Keratinocyte (primary cell): ENCODE results near the gene MAVS. TPM values are rescaled to one million over a fixed set of nuclear protein-coding genes. Genes with fewer than 3 reads are reported as not detected.

Experiments
- DNase-seq: peaks from one replicate; pipeline ENCODE4 v3.0.0-alpha.2; 2011; ENCODE audit warnings: low read depth, missing footprints, low spot score
- FAIRE-seq: peaks from 2 replicates; lab custom pipeline; 2011; peaks lifted over from hg19 to GRCh38; lab: Jason Lieb, UNC
- H2AFZ ChIP-seq: 2 replicates; pipeline ENCODE4 v1.6.0; 2012; ENCODE audit warnings: low read length, control low read depth, inconsistent platforms; ENCODE audit not compliant: control insufficient read depth
- H3K27ac ChIP-seq: 2 replicates; pipeline ENCODE4 v1.5.1; 2011; ENCODE audit warnings: low read length; ENCODE audit not compliant: control insufficient read depth, insufficient read depth
- H3K27me3 ChIP-seq: 3 replicates; pipeline ENCODE4 v1.6.0; 2011; ENCODE audit warnings: low read length; ENCODE audit not compliant: control insufficient read depth, insufficient read depth; ENCODE audit errors: extremely low read depth
- H3K36me3 ChIP-seq, 2 experiments: 2 replicates in 1 of 2; 3 replicates in 1 of 2; pipeline ENCODE4 v1.5.1; 2011; ENCODE audit warnings: low read length in 2 of 2, mild to moderate bottlenecking in 1 of 2; ENCODE audit not compliant: control insufficient read depth in 2 of 2, insufficient read depth in 2 of 2; ENCODE audit errors: extremely low read depth in 1 of 2
- H3K4me1 ChIP-seq: 3 replicates; pipeline ENCODE4 v1.5.1; 2011; ENCODE audit warnings: low read length; ENCODE audit not compliant: control insufficient read depth, insufficient read depth; ENCODE audit errors: extremely low read depth
- H3K4me2 ChIP-seq: 3 replicates; pipeline ENCODE4 v1.6.0; 2011; ENCODE audit warnings: low read depth, low read length; ENCODE audit not compliant: control insufficient read depth, insufficient read depth; ENCODE audit errors: extremely low read depth
- H3K4me3 ChIP-seq, 3 experiments: fragments of 200-600 bp in 1 of 3; sonication (generic) in 1 of 3; 2 replicates in 2 of 3; 3 replicates in 1 of 3; pipeline ENCODE4 v1.5.1; 2011 to 2016; ENCODE audit warnings: low read length in 3 of 3, mild to moderate bottlenecking in 3 of 3, control low read depth in 2 of 3, inconsistent platforms in 1 of 3, low read depth in 1 of 3, mixed read lengths in 1 of 3, mixed run types in 1 of 3, moderate library complexity in 1 of 3; ENCODE audit not compliant: control insufficient read depth in 2 of 3, insufficient read depth in 2 of 3; ENCODE audit errors: extremely low read depth in 1 of 3
- H3K79me2 ChIP-seq: 2 replicates; pipeline ENCODE4 v1.6.0; 2012; ENCODE audit warnings: low read length; ENCODE audit not compliant: control insufficient read depth, insufficient read depth
- H3K9ac ChIP-seq: 3 replicates; pipeline ENCODE4 v1.6.0; 2011; ENCODE audit warnings: low read length; ENCODE audit not compliant: control insufficient read depth, insufficient read depth; ENCODE audit errors: extremely low read depth
- H3K9me1 ChIP-seq: 3 replicates; pipeline ENCODE4 v1.6.0; 2011; ENCODE audit warnings: low read length; ENCODE audit not compliant: control insufficient read depth, insufficient read depth; ENCODE audit errors: extremely low read depth
- H3K9me3 ChIP-seq: 2 replicates; pipeline ENCODE4 v1.5.1; 2012; ENCODE audit warnings: low read depth, low read length; ENCODE audit not compliant: control insufficient read depth
- H4K20me1 ChIP-seq: 3 replicates; pipeline ENCODE4 v1.6.0; 2011; ENCODE audit warnings: low read length; ENCODE audit not compliant: control insufficient read depth, insufficient read depth; ENCODE audit errors: extremely low read depth
- CTCF ChIP-seq, 3 experiments: IDR thresholded peaks in 1 of 3; conservative IDR thresholded peaks in 1 of 3; optimal IDR thresholded peaks in 1 of 3; 2 replicates in 2 of 3; 3 replicates in 1 of 3; pipeline versions ENCODE3 to v1.5.1; 2011; ENCODE audit warnings: low read length in 3 of 3, mild to moderate bottlenecking in 3 of 3, moderate library complexity in 2 of 3, control low read depth in 1 of 3, inconsistent platforms in 1 of 3; ENCODE audit not compliant: insufficient read depth in 2 of 3; ENCODE audit errors: extremely low read depth in 1 of 3
- EZH2 ChIP-seq: IDR thresholded peaks from one replicate; pipeline ENCODE4 v1.6.1; 2012; ENCODE audit warnings: inconsistent platforms, mild to moderate bottlenecking, low read length, moderate library complexity
- dilution Hi-C: fragments of 300-500 bp; cut with MboI; formaldehyde crosslinking; loops from one replicate; pipeline ENCODE4 v1.7.0; 2020; ENCODE audit warnings: low sequenced_read_pairs; ENCODE audit not compliant: extremely low pct_ligation_motif_present
- polyA plus RNA-seq, 5 experiments: library from polyadenylated mRNA; depleted of rRNA in 3 of 5; stranded (reverse) in 3 of 5; stranded (forward) in 1 of 5; unstranded in 1 of 5; fragments of >200 nt; gene quantifications; 1 replicate in 1 of 5; 2 replicates in 3 of 5; 3 replicates in 1 of 5; pipeline versions ENCODE4 v1.2.1 to v1.2.3, GENCODE V29; 2011 to 2012; ENCODE audit warnings: missing spikeins in 2 of 5, low read depth in 1 of 5, low replicate concordance in 1 of 5

Gene MAVS
- polyA plus RNA-seq, 1 donor (not counting 4 experiments of a cell fraction or from before 2014, with no cell fraction given) = 15.1 TPM

GRCh38 chr20:3915691-3916090 lies 69.1 kb downstream of the MAVS start:
- FAIRE-seq = no peak
- no peak overlapping the region for H3K27ac ChIP-seq
- H3K9me3 ChIP-seq = no peaks in the 10 kb centered on the region

GRCh38 chr20:3916364-3916763 lies 69.7 kb downstream of the MAVS start:
- H3K27ac ChIP-seq = no peak overlapping the region
- no peak for TF ChIP-seq EZH2
- TF ChIP-seq CTCF (optimal IDR thresholded peaks at IDR 0.05 in 1 of 3, IDR thresholded peaks at IDR 0.05 in 1 of 3, conservative IDR thresholded peaks at IDR 0.05 in 1 of 3; ENCODE audit: extremely low read depth in 1 of 3, insufficient read depth in 2 of 3, low read length in 3 of 3) = no peak
- peaks cover 63% of the 10 kb centered on the region for H3K79me2 ChIP-seq
- H3K4me3 ChIP-seq = no peak overlapping the region
- H3K9me1 ChIP-seq = no peaks in the 10 kb centered on the region
- no peak overlapping the region for H2AFZ ChIP-seq
- no peak overlapping the region for H3K9ac ChIP-seq
- DNase-seq (no peak), FAIRE-seq (no peak)
- H3K4me2 ChIP-seq = no peak overlapping the region
- peaks cover 25% of the 10 kb centered on the region for H4K20me1 ChIP-seq
- H3K36me3 ChIP-seq = peaks cover 15 to 38% of the 10 kb centered on the region in 2 experiments
- no peaks in the 10 kb centered on the region for H3K9me3 ChIP-seq
- no peaks in the 10 kb centered on the region for H3K4me1 ChIP-seq
- dilution Hi-C loops = no loop called here
- H3K27me3 ChIP-seq = no peaks in the 10 kb centered on the region

More at GRCh38 chr20:3915691-3916090, 69.1 kb downstream of the MAVS start:
- no peak for DNase-seq
- dilution Hi-C loops = no loop called here
- H3K27me3 ChIP-seq = no peaks in the 10 kb centered on the region
- peaks cover 22% of the 10 kb centered on the region for H4K20me1 ChIP-seq
- no peak for TF ChIP-seq EZH2
- TF ChIP-seq CTCF (optimal IDR thresholded peaks at IDR 0.05 in 1 of 3, IDR thresholded peaks at IDR 0.05 in 1 of 3, conservative IDR thresholded peaks at IDR 0.05 in 1 of 3; ENCODE audit: extremely low read depth in 1 of 3, insufficient read depth in 2 of 3, low read length in 3 of 3) = no peak
- no peak overlapping the region for H3K9ac ChIP-seq
- H2AFZ ChIP-seq = no peak overlapping the region
- H3K79me2 ChIP-seq = peaks cover 68% of the 10 kb centered on the region
- H3K4me2 ChIP-seq = no peak overlapping the region
- H3K4me3 ChIP-seq = no peak overlapping the region
- H3K36me3 ChIP-seq = peaks cover 13 to 36% of the 10 kb centered on the region in 2 experiments
- H3K9me1 ChIP-seq = no peaks in the 10 kb centered on the region
- H3K4me1 ChIP-seq = no peaks in the 10 kb centered on the region
